GM18499 (cell line): Measurements from ENCODE around the gene DLX5.
"Not testable (repeated sequence)": the region's sequence is repeated elsewhere in the genome, so short reads cannot be mapped to it uniquely, and the experiment has no call there.

Experiments
- ATAC-seq: cut with Tn5 transposase; IDR thresholded peaks from one replicate; pipeline ENCODE4 v1.9.1; 2021; ENCODE audit warnings: moderate number of reproducible peaks; ENCODE audit not compliant: insufficient read depth, unreplicated experiment

Gene DLX5

DNA sequence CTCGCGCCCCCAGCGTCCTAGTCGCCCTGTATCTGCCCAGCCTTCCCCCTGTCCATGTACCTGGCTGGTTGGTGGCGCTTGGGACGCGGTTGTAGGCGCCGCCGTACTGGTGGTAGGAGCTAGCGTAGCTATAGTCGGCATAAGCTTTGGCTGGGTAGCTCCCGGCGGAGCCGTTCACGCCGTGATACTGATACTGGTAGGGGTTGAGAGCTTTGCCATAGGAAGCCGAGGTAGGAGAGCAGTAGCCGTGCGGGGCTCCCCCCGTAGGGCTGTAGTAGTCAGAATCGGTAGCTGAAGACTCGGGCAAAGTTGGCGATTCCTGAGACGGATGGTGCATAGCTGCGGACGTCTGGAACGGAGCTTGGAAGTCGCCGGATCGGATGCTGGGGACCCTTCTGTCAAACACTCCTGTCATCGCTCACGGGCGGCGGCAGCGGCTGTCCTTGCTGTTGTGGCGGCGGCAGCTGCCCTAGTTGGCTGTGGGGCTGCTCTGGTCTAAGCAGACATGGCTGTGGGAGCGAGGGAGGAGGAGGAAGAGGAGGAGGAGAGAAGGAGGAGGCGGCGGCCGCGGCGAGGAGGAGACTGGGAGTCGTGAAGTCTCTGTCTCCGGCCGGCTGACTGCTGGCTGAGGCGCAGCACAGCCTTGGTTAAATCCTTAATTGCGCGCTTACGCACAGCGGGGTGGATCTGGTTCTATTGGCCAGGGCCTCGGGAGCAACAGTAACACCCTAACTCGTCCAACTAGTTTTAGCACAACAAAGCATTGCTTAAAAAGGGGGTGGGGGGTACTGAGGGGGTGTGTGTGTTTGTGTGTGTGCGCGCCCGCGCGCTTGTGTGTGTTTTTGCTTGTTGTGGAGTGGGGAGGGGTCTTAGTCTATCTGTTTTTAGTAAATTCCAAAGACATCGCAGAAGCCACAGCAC lies at the start of gene DLX5:
Gene DLX5 (minus strand): TSS at position 623 of the 921 bp plus-strand sequence. CDS start 208 bp downstream, at position 415.
- ATAC-seq = no peak

DNA sequence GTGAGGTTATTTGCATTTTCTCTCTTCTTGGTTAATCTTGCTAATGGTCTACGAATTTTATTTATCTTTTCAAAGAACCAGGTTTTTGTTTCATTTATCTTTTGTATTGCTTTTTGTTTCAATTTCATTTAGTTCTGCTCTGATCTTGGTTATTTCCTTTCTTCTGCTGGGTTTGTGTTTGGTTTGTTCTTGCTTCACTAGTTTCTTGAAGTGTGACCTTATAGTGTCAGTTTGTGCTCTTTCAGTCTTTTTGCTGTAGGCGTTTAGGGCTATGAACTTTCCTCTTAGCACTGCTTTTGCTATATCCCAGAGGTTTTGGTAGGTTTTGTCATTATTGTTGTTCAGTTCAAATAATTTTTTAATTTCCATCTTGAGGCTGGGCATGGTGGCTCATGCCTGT lies 47.4 kb upstream of the DLX5 start:
- not testable (repeated sequence) for ATAC-seq

DNA sequence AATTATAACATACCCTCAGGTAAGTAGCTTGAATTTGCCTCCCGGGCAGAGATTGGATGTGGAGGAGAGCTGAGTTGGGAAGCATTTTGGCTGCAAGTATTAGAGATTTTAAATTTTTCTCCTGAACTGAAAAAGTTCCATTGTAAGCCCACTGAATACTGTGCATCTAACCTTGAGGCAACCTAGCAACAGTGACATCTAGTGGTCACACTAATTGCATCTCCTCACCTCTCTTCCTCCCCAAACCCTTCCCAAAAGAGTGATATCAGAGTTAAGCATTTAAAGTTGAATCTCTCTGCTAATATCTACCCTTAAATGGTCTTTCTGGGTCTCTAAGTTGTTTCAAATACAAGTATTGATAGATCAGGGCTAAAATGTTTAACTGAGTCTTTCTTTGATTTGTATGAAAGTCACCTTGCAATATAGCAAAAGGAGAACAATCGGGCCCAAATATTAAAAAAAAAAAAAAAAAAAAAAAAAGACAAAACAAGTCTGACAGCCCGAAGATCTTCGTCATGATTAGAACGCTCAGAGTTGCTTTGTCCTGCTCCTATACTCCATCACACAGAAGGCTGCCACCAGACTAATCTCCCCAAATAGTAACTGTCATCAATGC lies 40.4 kb upstream of the DLX5 start:
- no peak for ATAC-seq

DNA sequence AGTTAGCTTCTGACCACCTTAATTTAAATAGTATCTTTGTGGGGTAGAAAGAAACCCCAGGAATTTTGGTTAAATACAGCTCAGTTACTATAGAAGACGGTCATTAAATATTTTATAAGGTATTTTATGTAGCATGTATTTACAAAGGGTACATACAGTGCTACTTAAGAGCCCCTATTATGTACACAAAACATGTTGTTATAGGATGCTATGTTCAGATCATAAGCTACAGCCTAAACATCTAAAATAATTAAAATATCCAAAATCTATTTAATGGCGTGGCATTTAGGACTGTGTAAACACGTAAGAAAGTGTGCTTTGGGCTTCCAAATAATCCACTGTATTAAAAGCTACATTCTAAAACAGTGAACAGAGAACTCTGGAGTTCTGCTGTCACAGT lies 39.4 kb upstream of the DLX5 start:
- ATAC-seq = no peak

DNA sequence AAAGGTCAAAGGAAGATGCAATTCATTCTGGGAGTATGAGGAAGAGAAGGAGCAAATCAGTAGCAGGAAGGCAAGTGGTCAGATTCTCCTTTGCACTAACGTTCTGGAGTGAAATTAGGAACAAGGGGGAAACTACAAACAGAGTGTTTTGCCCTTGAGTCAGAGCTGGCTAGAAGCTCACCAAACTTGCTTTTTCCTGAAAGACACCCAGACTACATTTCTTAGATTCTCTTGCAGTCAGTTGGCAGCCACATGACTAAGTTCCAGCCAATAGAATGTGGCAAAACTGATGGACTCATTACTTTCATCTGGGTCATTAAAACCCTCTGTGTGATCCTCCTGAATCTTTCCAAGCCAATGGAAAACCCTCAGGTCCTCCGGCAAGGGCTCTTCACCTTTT lies 18.6 kb upstream of the DLX5 start:
- no peak for ATAC-seq

DNA sequence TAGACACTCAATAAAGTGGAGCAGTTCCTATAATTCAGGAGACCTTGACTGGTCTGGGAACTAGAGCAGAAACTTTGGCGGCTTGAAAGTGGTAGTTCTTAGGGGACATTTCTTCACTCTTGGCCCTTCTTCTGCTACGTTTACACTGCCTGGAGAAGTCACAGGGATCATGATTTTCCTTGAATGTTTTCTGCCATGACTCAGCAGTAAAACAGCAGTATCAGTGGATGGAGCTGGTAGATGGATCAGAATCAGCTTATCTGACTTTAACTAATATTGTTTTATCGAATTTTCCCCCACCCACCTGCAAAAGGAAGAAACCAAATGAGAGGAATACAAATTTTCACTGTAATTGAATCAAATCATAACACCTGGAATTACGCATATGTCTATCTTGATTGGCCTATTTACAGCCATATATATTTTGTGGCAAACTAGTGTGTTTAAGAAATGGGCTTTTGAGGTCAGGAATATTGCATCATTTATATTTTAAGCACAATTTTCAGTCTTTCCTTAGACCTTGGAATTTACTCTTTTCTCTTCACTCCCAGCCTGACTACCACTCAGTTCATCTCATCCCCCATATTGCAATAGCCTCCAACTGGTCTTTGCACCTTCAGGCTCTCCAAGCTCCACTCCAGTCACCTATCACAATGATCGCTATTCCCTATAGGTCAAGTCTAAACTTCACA lies 14.9 kb upstream of the DLX5 start:
- no peak for ATAC-seq

DNA sequence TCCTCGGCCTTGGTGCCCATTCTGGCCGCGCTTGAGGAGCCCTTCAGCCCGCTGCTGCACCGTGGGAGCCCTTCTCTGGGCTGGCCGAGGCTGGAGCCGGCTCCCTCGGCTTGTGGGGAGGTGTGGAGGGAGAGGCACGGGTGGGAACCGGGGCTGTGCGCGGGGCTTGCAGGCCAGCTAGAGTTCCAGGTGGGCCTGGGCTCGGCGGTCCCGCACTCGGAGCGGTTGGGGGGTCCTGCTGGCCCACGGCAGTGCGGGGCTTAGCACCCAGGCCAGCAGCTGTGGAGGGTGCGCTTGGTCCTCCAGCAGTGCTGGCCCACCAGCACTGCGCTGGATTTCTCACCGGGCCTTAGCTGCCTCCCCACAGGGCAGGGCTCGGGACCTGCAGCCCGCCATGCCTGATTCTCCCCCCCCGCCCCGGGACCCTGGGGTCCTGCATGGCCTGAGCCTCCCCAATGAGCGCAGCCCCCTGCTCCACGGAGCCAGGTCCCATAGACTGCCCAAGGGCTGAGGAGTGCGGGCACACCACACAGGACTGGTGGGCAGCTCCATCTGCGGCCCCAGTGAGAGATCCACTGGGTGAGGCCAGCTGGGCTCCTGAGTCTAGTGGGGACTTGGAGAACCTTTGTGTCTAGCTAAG lies 9.7 kb upstream of the DLX5 start:
- not testable (repeated sequence) for ATAC-seq

DNA sequence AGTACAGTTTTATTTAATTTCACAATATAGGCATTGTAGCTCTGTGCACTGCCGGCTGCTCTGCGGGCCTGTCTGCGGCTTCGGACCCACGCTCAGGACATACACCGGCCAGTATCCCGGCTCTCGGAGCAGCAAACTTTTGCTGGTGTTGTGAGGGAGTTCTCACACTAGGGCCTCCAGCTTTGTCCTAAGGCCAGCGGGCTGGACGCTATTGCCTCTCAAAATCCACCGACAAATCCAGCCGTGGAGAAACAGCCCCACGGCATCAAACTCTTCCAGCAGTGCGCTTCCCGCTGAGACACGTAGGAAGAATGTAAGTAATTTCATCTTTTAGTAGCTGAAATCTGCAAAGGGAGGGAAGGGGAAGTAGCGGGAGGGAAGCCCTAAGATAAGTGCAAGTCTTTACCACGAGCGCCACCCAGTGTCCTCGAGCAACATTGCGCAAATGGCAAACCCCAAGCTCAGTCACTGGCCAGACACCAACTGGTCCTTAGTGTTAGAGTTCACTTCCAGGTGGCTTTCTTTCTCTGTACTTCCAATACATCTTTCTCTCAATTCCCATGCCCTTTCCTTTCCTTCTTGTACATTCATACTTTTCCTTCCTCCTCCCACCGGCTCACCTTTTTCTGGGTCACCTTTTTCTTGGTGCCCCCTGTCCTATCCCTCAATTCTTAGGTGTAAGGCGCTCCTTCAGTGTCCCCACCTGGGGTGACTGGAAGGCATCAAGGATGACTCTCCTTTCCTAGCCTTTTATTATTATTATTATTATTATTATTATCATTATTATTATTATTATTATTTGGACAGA lies 3.0 kb upstream of the DLX5 start:
- ATAC-seq = no peak

DNA sequence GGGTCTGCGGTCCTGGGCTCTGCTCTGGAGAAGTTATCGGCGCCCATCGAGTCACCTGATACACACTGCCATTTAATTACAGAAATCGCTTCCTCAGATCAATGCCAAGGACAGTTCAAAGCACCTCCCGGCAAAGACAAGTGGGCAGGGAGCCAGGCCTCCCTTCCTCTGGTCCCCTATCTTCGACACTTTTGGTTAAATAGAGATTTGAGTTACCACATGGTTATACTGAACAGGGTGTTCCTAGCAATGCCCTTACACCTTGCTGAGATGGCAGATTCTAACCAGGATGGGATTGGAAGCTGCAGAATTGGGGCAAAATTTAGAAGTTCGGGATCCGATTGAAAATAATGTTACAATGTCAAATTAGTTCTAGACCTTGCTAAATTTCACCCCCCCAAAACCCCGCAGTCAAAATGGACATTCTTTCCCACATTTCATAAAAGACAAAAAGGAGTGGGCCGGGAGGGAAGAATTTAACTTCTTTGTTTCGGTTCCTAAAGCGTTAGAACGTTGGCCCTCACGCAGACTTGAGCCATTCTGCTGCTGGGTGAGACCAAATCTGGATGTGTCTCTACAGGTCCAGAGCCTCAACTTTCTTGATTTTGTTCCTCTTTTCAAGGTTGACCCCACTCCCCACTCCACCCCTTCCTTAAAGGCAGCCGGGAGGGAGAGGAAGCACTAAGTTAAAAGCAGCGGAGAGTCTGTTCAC lies 2.2 kb upstream of the DLX5 start:
- ATAC-seq = no peak

DNA sequence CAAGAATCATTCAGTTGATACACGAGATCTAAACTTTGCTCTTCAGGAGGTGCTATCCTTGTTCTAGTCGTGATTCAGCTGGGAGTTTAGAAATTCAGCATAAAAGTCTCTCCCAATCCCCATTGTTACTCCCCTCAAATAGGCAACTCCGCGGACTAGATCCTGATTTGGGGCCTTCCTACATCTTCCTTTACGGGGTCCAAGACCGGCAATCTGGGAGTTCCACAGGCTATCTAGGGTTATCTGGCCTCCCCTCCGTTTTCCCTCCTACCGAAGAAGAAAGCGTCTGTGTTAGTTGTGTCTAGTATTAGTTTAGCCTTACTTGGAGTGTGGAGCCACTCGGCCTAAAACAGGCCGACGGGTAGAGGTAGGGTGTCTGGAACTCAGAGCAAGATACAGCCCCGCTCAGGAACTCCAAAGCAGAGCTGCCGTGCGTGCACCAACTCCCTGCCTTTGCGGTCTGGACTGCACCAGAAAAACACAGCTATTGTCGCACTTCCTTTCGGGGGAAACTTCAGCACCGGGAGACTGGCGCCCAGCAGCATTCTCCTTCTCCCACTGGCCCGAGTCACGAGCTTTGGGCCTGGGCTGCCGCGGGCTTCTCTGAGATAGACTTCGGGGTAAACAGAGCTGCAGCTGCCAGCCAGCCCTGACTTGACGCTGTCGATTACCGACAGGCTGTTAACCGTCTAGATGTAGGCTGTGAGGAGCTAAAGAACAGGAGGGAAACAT lies 1.5 kb upstream of the DLX5 start:
- ATAC-seq = no peak

DNA sequence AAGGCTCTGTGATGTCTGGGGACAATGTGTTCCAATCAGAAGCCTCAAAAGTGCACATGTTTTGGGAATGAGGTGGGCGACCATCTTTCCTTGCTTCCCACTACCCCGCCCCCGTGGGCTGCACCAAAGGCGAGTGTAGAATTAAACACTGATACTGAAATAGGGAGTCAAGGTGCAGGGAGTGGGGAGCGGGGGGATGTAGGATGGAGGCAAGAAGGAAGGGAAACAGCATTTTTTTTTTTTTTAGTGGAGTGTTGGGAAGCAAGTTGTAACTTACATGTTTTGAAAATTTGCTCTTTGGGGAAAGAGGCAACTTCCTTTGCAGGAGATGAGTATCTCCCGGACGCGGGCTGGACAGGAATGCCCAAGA lies 484 bp upstream of the DLX5 start:
- ATAC-seq = no peak

DNA sequence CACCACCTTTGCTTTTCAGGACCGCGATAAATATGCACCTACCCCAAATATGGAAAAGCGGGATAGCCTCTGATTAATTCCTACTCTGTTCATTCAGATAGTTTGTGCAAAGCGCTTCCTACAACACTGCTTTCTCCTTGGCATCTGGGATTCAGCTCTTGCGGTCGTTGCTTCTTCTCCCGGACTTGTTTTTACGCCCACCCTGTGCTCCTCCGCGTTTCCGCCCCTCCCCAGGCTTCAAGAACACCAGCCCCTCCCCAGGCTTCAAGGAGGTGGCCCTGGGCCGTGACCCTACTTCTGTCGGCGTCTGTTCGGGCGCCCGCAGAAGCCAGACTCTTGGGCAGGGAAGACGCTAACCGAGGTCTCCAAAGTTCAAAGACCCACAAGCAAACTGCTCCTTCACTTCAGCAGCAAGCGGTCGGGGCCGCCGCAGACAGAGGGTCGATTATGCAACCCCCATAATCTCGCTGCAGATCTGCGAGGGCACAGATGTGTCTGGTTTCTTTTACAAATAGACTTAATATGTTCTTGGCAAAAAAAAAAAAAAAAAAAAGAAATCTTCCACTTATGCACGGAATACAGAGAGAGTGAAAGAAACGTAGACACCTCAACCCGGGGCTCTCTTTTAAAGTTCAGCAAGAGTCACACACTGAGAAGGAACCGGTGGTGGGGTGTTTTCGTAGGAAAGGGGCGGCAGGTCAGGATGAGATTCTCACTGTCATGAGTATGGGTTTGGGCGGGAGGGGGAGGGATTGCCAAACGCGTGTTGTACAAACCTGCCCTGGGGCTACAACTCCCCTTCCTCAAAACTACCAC lies 1.9 kb downstream of the DLX5 start:
- ATAC-seq = no peak

DNA sequence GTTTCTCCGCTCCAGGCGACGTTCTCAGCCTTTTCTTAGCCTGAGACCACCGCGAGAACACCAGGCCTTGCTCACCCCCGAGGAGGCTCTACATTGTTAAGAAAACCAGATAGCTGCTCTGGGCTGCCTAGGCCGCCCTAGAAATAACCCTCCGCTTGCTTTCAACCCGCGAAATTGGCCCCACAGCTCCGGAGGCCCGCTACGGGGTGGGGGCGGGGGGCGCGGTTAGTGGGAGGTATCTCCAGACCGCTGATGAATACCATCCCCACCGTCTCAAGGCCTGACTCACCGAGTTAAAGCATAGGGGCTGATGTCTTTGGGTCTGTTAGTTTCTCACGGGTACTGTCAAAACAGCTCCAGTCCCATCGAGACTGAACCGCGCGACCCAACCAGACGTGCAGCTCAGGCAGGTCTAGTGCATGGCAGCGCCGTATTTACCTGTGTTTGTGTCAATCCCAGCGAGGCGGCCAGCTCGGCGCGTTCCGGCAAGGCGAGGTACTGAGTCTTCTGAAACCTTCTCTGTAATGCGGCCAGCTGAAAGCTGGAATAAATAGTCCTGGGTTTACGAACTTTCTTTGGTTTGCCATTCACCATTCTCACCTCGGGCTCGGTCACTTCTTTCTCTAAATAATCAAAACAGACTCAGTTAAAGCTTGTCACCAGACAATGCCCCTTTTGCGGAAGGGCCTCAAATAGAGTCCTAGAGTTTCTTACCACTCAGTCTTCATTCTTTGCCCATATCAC lies 2.7 kb downstream of the DLX5 start:
- ATAC-seq = no peak

DNA sequence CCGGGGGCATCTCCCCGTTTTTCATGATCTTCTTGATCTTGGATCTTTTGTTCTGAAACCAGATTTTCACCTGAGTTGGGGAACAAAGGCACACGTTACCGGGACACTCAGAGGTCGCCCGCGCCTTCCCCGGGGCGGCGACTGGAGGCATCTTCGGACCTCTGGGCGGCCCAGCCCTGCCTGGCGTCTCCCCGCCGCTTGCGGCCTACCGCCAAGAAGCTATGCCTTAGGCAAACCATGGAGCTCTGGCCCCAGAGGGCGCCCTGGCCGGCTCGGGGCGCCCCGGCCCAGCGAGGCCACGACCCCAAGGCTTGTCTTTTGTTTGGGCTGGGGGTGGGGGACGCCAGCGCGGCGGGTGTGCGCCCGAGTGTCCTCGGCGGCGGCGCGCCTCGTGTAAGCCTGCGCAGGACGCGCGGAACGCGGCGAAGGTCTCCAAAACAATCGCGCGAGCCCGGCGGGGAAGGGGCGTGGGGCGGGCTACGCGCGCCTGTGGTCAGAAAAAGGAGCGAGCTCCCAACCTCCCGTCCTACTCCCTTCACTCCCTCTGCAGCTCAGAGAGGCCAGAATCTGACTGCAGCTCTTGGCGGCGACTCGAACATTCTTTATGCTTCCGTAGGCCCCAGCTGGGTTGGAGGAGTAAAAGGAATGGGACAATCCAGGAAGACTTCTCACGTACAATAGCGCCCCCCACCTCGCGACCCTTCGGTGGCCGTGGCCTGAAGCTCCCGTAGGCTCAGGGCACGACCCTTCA lies 3.5 kb downstream of the DLX5 start:
- no peak for ATAC-seq

DNA sequence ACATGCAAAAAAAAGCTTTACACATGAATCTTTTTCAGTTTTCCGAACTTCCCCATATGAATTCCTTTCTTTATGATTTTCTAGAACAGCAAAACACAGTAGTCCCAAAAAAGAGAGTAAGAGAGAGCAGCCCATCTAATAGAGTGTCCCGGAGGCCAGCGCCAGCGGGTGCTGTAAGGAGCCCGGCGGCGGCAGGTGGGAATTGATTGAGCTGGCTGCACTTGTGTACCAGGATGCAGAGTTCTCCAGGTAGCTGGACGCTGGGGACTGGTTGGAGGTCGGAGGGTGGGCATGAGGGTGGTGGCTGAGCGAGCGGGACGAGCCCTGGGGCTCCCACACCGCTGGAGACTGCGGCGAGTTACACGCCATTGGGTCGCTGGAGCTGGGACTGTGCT lies 4.0 kb downstream of the DLX5 start:
- ATAC-seq = no peak

DNA sequence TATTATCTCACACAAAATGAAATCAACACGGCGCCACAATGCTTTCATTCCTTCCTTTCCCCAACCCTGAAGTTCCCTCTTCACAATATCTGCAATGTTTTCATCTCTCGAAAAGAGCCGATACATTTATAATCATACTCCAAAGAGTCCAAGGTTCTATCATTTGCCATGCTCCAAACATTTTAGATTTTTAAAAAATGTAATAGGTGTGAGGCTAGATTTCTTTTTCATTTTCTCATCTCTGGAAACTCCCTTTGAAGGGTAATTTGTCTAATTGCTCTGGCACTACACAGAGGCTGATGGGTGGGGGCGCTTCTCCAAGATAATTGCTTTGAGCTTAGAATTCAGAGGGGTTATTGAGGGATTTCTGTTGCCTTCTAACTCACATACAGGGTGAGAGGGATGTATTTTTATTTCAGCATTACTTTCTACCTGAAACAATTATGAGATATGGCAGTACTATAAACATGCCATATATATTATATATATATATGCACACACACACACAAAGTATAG lies 4.9 kb downstream of the DLX5 start:
- ATAC-seq = no peak
